Esophagus squamous epithelium (tissue), 4 donors: Measurements from ENCODE around the gene ARMC5.

Experiments used
- POLR2A ChIP-seq, 4 donors: fragments of 450-650 bp; IDR thresholded peaks; one replicate each; pipeline ENCODE4 v1.6.1; 2017; ENCODE audit warnings: antibody characterized with exemption in 4 of 4, mild to moderate bottlenecking in 4 of 4, moderate library complexity in 3 of 4
- TF ChIP-seq, protein P1 (sequence below), 6 experiments: fragments of 450-650 bp in 4 of 6; fragments of 200-600 bp in 2 of 6; sonication (generic) in 2 of 6; IDR thresholded peaks; one replicate each; pipeline ENCODE4 v1.5.1; 2016 to 2019; ENCODE audit warnings: antibody characterized with exemption in 6 of 6, mild to moderate bottlenecking in 4 of 6, moderate library complexity in 4 of 6

GRCh38 chr16:31423241-31423640 is 36.1 kb upstream of the ARMC5 start:
- TF ChIP-seq, protein P1, sequence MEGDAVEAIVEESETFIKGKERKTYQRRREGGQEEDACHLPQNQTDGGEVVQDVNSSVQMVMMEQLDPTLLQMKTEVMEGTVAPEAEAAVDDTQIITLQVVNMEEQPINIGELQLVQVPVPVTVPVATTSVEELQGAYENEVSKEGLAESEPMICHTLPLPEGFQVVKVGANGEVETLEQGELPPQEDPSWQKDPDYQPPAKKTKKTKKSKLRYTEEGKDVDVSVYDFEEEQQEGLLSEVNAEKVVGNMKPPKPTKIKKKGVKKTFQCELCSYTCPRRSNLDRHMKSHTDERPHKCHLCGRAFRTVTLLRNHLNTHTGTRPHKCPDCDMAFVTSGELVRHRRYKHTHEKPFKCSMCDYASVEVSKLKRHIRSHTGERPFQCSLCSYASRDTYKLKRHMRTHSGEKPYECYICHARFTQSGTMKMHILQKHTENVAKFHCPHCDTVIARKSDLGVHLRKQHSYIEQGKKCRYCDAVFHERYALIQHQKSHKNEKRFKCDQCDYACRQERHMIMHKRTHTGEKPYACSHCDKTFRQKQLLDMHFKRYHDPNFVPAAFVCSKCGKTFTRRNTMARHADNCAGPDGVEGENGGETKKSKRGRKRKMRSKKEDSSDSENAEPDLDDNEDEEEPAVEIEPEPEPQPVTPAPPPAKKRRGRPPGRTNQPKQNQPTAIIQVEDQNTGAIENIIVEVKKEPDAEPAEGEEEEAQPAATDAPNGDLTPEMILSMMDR (IDR thresholded peaks at IDR 0.05): no peak
- no peak for TF ChIP-seq POLR2A (IDR thresholded peaks at IDR 0.05)
